Measurements from ENCODE around the gene JCAD. TPM values are rescaled to one million over a fixed set of nuclear protein-coding genes. Genes with fewer than 3 reads are reported as not detected.
A peak's percentile ranks its signal among the peaks of the same experiment; 100 is the strongest.
"Not testable (repeated sequence)": the region's sequence is repeated elsewhere in the genome, so short reads cannot be mapped to it uniquely, and the experiment has no call there.

JCAD gene
- total RNA-seq, 1 experiment from 2014 or later: 36.7 TPM

DNA sequence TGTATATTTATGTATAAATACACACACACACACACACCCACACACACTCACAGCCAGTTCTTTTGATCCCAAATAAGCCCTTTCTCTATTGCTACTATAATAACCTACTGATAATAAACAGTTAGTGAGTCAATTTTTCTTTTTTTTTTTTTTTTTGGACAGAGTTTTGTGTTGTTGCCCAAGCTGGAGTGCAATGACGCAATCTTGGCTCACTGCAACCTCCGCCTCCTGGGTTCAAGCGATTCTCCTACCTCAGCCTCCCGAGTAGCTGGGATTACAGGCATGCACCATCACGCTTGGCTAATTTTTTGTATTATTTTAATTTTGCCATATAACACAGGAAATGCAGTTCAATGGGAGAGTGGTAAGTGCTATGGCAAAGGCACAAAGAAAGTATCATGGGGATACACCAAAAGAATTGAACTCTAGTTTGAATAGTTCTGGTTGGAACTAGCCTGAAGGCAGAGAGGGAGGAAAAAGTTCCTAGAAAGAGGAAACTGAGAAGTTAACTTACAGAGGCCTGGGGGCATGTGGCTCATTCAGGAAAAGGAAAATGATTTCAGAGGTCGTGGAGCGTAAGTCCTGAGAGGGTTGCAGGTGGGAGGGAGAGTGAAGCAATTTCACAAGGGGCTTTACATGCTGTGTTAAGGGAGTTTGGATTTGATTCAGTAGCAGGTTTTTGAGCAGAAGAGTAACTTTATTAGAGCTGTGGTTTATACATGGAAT, 44.4 kb upstream of the JCAD start:
- peaks cover 13% of the 10 kb centered on the region for H3F3A ChIP-seq (ENCODE audit: insufficient read depth, low read depth)
- no peaks in the 10 kb centered on the region for H3K9me2 ChIP-seq (ENCODE audit: insufficient read depth)
- peaks cover 41% of the 10 kb centered on the region for H3K4me1 ChIP-seq (replicated peaks; ENCODE audit: insufficient read depth)
- no peaks in the 10 kb centered on the region for H3K79me2 ChIP-seq (ENCODE audit: low read depth)
- H4K20me1 ChIP-seq (ENCODE audit: insufficient read depth): no peaks in the 10 kb centered on the region
- DNase-seq: peak in 1 of 2 experiments; percentile 74
- H3K4me3 ChIP-seq: no peak overlapping the region
- intact Hi-C loops (cut with micrococcal nuclease; ENCODE audit: unreplicated experiment): no loop called here
- POLR2A ChIA-PET (ENCODE audit: unreplicated experiment): no interaction called here
- no peak overlapping the region for H3K27ac ChIP-seq
- no peaks in the 10 kb centered on the region for H3K9me3 ChIP-seq (ENCODE audit: insufficient read depth, low read depth)
- H3K36me3 ChIP-seq (ENCODE audit: low read depth): no peaks in the 10 kb centered on the region
- H3K27me3 ChIP-seq (ENCODE audit: insufficient read depth, low read depth): no peaks in the 10 kb centered on the region
- 0 out of 2 replicates have a peak overlapping the region, but pooled peaks have one; percentile 4 for H3K4me2 ChIP-seq
- BruUV-seq (replicated peaks): no TSS peak
- CTCF ChIA-PET: no interaction called here
- no peak overlapping the region for H2AFZ ChIP-seq
- no peak for TF ChIP-seq EZH2 (IDR thresholded peaks at IDR 0.05; ENCODE audit: low read depth)
- TF ChIP-seq, protein P1, sequence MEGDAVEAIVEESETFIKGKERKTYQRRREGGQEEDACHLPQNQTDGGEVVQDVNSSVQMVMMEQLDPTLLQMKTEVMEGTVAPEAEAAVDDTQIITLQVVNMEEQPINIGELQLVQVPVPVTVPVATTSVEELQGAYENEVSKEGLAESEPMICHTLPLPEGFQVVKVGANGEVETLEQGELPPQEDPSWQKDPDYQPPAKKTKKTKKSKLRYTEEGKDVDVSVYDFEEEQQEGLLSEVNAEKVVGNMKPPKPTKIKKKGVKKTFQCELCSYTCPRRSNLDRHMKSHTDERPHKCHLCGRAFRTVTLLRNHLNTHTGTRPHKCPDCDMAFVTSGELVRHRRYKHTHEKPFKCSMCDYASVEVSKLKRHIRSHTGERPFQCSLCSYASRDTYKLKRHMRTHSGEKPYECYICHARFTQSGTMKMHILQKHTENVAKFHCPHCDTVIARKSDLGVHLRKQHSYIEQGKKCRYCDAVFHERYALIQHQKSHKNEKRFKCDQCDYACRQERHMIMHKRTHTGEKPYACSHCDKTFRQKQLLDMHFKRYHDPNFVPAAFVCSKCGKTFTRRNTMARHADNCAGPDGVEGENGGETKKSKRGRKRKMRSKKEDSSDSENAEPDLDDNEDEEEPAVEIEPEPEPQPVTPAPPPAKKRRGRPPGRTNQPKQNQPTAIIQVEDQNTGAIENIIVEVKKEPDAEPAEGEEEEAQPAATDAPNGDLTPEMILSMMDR (conservative IDR thresholded peaks at IDR 0.05): no peak

DNA sequence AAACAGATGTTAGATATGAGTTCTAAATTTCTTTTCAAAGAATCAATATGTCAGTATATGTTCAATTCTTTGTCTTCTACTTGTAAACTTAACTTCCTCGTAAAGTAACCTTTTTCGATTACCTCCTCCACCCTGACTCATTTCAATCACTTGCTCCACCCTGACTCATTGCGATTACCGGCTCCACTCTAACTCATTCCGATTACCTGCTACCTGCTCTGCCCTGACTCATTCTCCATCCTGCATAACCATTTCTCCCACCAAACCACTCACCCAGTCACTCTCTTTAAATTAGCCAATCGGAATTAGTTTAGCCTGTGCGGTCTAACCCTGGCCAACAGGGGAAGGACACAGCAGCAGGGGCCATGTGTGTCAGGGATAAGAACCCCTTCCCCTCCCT, 40.3 kb upstream of the JCAD start:
- H3K79me2 ChIP-seq (ENCODE audit: low read depth); CTCF ChIA-PET; H4K20me1 ChIP-seq (ENCODE audit: insufficient read depth); H2AFZ ChIP-seq; H3K9me2 ChIP-seq (ENCODE audit: insufficient read depth); H3K4me3 ChIP-seq; H3K27me3 ChIP-seq (ENCODE audit: insufficient read depth, low read depth); BruUV-seq (replicated peaks); H3K9me3 ChIP-seq (ENCODE audit: insufficient read depth, low read depth); H3K36me3 ChIP-seq (ENCODE audit: low read depth); POLR2A ChIA-PET (ENCODE audit: unreplicated experiment): not testable (repeated sequence)
- Histone ChIP-seq H3K4me2 (peak overlapping the region; percentile 64; the same call in 1 of the 2 replicates), H3K4me1 (replicated peaks; ENCODE audit: insufficient read depth) (peaks cover 49% of the 10 kb centered on the region), H3F3A (ENCODE audit: insufficient read depth, low read depth) (peaks cover 17% of the 10 kb centered on the region), H3K27ac (peak overlapping the region; percentile 77)
- intact Hi-C loops (cut with micrococcal nuclease; ENCODE audit: unreplicated experiment): loop anchor here (2.0 to 5.0 kb wide), 2 partner anchors 41 to 53 kb away; partner anchors contain the start of gene JCAD
- peak; percentile 20 to 82 for DNase-seq

DNA sequence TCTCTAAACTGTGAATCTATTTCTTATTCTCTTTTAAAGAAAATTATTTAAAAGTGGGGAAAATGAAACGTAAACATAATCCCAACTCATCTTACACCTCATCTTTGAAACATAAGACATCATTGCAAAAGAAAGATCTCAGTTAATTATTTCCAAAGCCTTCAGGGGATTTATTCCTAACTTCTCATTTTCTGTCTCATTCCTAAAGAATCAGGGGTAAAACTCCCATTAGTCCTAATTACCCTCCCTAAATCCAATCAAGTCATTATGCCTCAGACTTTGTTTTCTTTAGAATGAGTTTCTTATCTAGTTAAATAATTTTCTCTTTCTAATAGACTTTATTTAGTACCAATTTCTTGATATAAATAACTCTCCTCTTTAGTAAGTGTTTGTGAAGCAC, 39.7 kb upstream of the JCAD start:
- no peaks in the 10 kb centered on the region for H3K79me2 ChIP-seq (ENCODE audit: low read depth)
- no peak for TF ChIP-seq EZH2 (IDR thresholded peaks at IDR 0.05; ENCODE audit: low read depth)
- TF ChIP-seq, protein P1 (conservative IDR thresholded peaks at IDR 0.05): no peak
- no peaks in the 10 kb centered on the region for H3K27me3 ChIP-seq (ENCODE audit: insufficient read depth, low read depth)
- H2AFZ ChIP-seq: no peak overlapping the region
- ChIA-PET CTCF (interaction anchor here (1.0 to 1.1 kb wide), 2 partner anchors 52 to 87 kb away, joined by 4 to 5 read pairs; no protein-coding TSS in a partner anchor), POLR2A (ENCODE audit: unreplicated experiment) (interaction anchor here (0.7 kb wide), 1 partner anchor 87 kb away, joined by 7 read pairs; no protein-coding TSS in a partner anchor)
- H3K9me2 ChIP-seq (ENCODE audit: insufficient read depth): no peaks in the 10 kb centered on the region
- peak overlapping the region; percentile 9; the same call in 1 of the 2 replicates for H3K4me3 ChIP-seq
- H3K9me3 ChIP-seq (ENCODE audit: insufficient read depth, low read depth): no peaks in the 10 kb centered on the region
- no peaks in the 10 kb centered on the region for H3K36me3 ChIP-seq (ENCODE audit: low read depth)
- H3K27ac ChIP-seq: peak overlapping the region; percentile 77
- no peaks in the 10 kb centered on the region for H4K20me1 ChIP-seq (ENCODE audit: insufficient read depth)
- H3F3A ChIP-seq (ENCODE audit: insufficient read depth, low read depth): peaks cover 17% of the 10 kb centered on the region
- intact Hi-C loops (cut with micrococcal nuclease; ENCODE audit: unreplicated experiment): loop anchor here (2.0 to 5.0 kb wide), 2 partner anchors 40 to 53 kb away; partner anchors contain the start of gene JCAD
- DNase-seq: no peak
- H3K4me1 ChIP-seq (replicated peaks; ENCODE audit: insufficient read depth): peaks cover 48% of the 10 kb centered on the region
- peak overlapping the region; percentile 64 for H3K4me2 ChIP-seq
- BruUV-seq (replicated peaks): no TSS peak

All from PC-9 (cell line).